CD4-positive, alpha-beta T cell (primary cell): ENCODE results near the gene NXNL2. TPM values are rescaled to one million over a fixed set of nuclear protein-coding genes. Genes with fewer than 3 reads are reported as not detected.

ENCODE experiments used
- ATAC-seq: fragments of 200-7000 bp; cut with Tn5 transposase; one replicate; pipeline ENCODE4 v1.10.0; 2022; ENCODE audit warnings: mild to moderate bottlenecking; ENCODE audit not compliant: poor library complexity
- CTCF ChIA-PET: fragments of 350-600 bp; sonication (Branson Sonifier 250); formaldehyde crosslinking; loops from one replicate; lab custom pipeline; 2021; ENCODE audit warnings: antibody characterized with exemption, inconsistent platforms; lab: Charles Lee
- POLR2A ChIA-PET: fragments of 350-600 bp; sonication (Branson Sonifier 250); formaldehyde crosslinking; loops from one replicate; lab custom pipeline; 2021; ENCODE audit warnings: antibody characterized with exemption, inconsistent platforms; lab: Charles Lee
- DNase-seq, 14 experiments: peaks; one replicate each; pipeline ENCODE4 v3.0.0-alpha.2; 2013 to 2020; ENCODE audit warnings: mixed read lengths in 2 of 14
- H3K27ac ChIP-seq, 2 donors: one replicate each; pipeline versions ENCODE4 v1.5.1 to v1.7.0; 2013; ENCODE audit warnings: low read length in 2 of 2, low read depth in 1 of 2, mild to moderate bottlenecking in 1 of 2
- H3K27me3 ChIP-seq, 2 experiments: 1 replicate in 1 of 2; 2 replicates in 1 of 2; pipeline versions ENCODE4 v1.6.1 to v1.7.0; 2013; ENCODE audit warnings: low read length in 2 of 2, control low read depth in 1 of 2, mild to moderate bottlenecking in 1 of 2, moderate library complexity in 1 of 2; ENCODE audit not compliant: insufficient read depth in 2 of 2, control insufficient read depth in 1 of 2
- H3K36me3 ChIP-seq: one replicate; pipeline ENCODE4 v1.6.1; 2013; ENCODE audit warnings: low read length, control low read depth; ENCODE audit not compliant: insufficient read depth
- H3K4me1 ChIP-seq: one replicate; pipeline ENCODE4 v1.6.1; 2013; ENCODE audit warnings: low read length, control low read depth; ENCODE audit not compliant: insufficient read depth
- H3K4me3 ChIP-seq: one replicate; pipeline ENCODE4 v1.5.1; 2013; ENCODE audit warnings: mild to moderate bottlenecking, low read length, moderate library complexity
- H3K9me3 ChIP-seq, 2 experiments: 1 replicate in 1 of 2; 2 replicates in 1 of 2; pipeline versions ENCODE4 v1.6.1 to v1.7.0; 2013; ENCODE audit warnings: low read length in 2 of 2, mild to moderate bottlenecking in 2 of 2, control low read depth in 1 of 2, moderate library complexity in 1 of 2; ENCODE audit not compliant: control insufficient read depth in 1 of 2, insufficient read depth in 1 of 2
- H3K27ac Mint-ChIP-seq: one replicate; pipeline ENCODE4 v1.8.0; 2020; ENCODE audit warnings: mixed read lengths
- H3K27me3 Mint-ChIP-seq: one replicate; pipeline ENCODE4 v1.8.0; 2021; ENCODE audit warnings: mixed read lengths
- H3K36me3 Mint-ChIP-seq: one replicate; pipeline ENCODE4 v1.8.0; 2021; ENCODE audit warnings: low read depth, mixed read lengths
- H3K4me1 Mint-ChIP-seq: one replicate; pipeline ENCODE4 v1.8.0; 2021; ENCODE audit warnings: low read depth, mixed read lengths
- H3K4me3 Mint-ChIP-seq: one replicate; pipeline ENCODE4 v1.8.0; 2020; ENCODE audit warnings: mild to moderate bottlenecking, mixed read lengths
- H3K9me3 Mint-ChIP-seq: one replicate; pipeline ENCODE4 v1.8.0; 2020; ENCODE audit warnings: mixed read lengths
- intact Hi-C, 2 experiments: fragments of 100-400 bp; cut with DNase I in 1 of 2; cut with micrococcal nuclease in 1 of 2; formaldehyde crosslinking; loops; one replicate each; pipeline versions ENCODE4 v1.15.1 to v1.9.0; 2023 to 2025; cut with DNase I, micrococcal nuclease
- total RNA-seq, 174 experiments: library from RNA in 2 of 174; stranded (reverse) in 2 of 174; gene quantifications; one replicate each; pipeline ENCODE4 v1.2.3 and lab custom pipeline; 2021 to 2026
- TF ChIP-seq, protein P1 (sequence below): fragments of 200-600 bp; IDR thresholded peaks from one replicate; pipeline ENCODE4 v1.8.0; 2022; ENCODE audit warnings: antibody characterized with exemption, mild to moderate bottlenecking

The NXNL2 gene
- total RNA-seq, 2 experiments from 2014 or later = not detected

DNA sequence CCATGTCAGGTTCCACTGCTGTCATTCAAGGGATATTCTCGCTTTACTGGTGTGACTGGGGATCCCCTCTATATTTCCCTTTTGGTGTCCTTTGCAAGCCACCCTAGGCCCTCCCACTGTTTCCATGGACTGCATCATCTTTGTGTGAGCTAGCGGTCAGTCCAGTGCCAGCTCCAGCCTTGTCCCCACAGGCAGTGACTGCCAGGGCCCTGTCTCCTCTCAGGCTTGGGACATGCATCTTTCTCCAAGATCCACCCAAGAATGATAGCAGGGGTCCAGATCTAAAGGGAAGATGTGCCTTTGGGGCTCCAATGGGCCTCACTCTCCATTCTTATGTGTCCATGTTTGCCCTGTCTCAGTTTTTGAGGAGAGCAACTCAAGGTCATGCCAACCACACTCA lies 37.8 kb upstream of the NXNL2 start:
- Mint-ChIP-seq H3K9me3 (no peaks in the 10 kb centered on the region), H3K4me3 (no peak overlapping the region), H3K4me1 (no peaks in the 10 kb centered on the region), H3K27me3 (no peaks in the 10 kb centered on the region), H3K36me3 (no peaks in the 10 kb centered on the region), H3K27ac (no peak overlapping the region)
- ChIA-PET POLR2A (no interaction called here), CTCF (no interaction called here)
- H3K4me3 ChIP-seq = no peak overlapping the region
- H3K27ac ChIP-seq = no peak overlapping the region
- no peaks in the 10 kb centered on the region for H3K9me3 ChIP-seq
- no peaks in the 10 kb centered on the region for H3K36me3 ChIP-seq
- H3K4me1 ChIP-seq = no peaks in the 10 kb centered on the region
- TF ChIP-seq, protein P1, sequence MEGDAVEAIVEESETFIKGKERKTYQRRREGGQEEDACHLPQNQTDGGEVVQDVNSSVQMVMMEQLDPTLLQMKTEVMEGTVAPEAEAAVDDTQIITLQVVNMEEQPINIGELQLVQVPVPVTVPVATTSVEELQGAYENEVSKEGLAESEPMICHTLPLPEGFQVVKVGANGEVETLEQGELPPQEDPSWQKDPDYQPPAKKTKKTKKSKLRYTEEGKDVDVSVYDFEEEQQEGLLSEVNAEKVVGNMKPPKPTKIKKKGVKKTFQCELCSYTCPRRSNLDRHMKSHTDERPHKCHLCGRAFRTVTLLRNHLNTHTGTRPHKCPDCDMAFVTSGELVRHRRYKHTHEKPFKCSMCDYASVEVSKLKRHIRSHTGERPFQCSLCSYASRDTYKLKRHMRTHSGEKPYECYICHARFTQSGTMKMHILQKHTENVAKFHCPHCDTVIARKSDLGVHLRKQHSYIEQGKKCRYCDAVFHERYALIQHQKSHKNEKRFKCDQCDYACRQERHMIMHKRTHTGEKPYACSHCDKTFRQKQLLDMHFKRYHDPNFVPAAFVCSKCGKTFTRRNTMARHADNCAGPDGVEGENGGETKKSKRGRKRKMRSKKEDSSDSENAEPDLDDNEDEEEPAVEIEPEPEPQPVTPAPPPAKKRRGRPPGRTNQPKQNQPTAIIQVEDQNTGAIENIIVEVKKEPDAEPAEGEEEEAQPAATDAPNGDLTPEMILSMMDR = no peak
- H3K27me3 ChIP-seq = no peaks in the 10 kb centered on the region
- intact Hi-C loops = no loop called here
- DNase-seq = no peak
- no peak for ATAC-seq

DNA sequence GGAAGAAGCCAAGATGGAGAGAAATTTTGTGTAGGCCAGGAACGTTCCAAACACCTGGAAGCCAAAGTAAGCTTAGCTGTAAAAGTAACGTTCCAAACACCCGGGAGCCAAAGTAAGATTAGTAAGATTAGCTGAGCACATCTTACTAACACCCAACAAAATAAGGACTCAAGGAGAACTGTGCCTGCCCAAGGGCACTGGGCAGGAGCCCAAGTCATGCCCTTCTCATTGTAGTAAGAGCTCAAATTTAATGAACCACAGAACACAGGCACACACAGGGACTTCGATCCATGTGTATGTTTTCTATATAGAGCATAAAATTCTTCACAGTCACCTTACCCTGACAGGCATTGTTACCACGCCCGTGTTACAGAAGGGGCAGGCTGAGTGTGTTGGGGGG lies 36.1 kb upstream of the NXNL2 start:
- POLR2A ChIA-PET = no interaction called here
- H3K4me1 Mint-ChIP-seq = no peaks in the 10 kb centered on the region
- intact Hi-C loops = no loop called here
- H3K36me3 Mint-ChIP-seq = no peaks in the 10 kb centered on the region
- H3K4me1 ChIP-seq = no peaks in the 10 kb centered on the region
- no peaks in the 10 kb centered on the region for H3K9me3 Mint-ChIP-seq
- H3K27me3 ChIP-seq = no peaks in the 10 kb centered on the region
- H3K27ac Mint-ChIP-seq = no peak overlapping the region
- DNase-seq (no peak), ATAC-seq (no peak)
- no peak overlapping the region for H3K4me3 ChIP-seq
- no peak overlapping the region for H3K27ac ChIP-seq
- no peak overlapping the region for H3K4me3 Mint-ChIP-seq
- no peaks in the 10 kb centered on the region for H3K36me3 ChIP-seq
- no peaks in the 10 kb centered on the region for H3K9me3 ChIP-seq
- TF ChIP-seq, protein P1 = no peak
- H3K27me3 Mint-ChIP-seq = no peaks in the 10 kb centered on the region
- CTCF ChIA-PET = no interaction called here

- intact Hi-C loops = no loop called here
- ChIA-PET POLR2A (no interaction called here), CTCF (no interaction called here)
- H3K4me1 ChIP-seq = no peaks in the 10 kb centered on the region
- H3K9me3 ChIP-seq = no peaks in the 10 kb centered on the region
- TF ChIP-seq, protein P1 = no peak
- DNase-seq = no peak
- H3K27me3 Mint-ChIP-seq = no peaks in the 10 kb centered on the region
- H3K27me3 ChIP-seq = no peaks in the 10 kb centered on the region
- no peak overlapping the region for H3K27ac Mint-ChIP-seq
- no peaks in the 10 kb centered on the region for H3K4me1 Mint-ChIP-seq
- H3K9me3 Mint-ChIP-seq = no peaks in the 10 kb centered on the region
- no peak overlapping the region for H3K4me3 ChIP-seq
- H3K36me3 ChIP-seq = no peaks in the 10 kb centered on the region
- no peak overlapping the region for H3K27ac ChIP-seq
- H3K4me3 Mint-ChIP-seq = no peak overlapping the region
- no peaks in the 10 kb centered on the region for H3K36me3 Mint-ChIP-seq
- no peak for ATAC-seq
These were observed 33.9 kb upstream of the NXNL2 start for GRCh38 chr9:88501086-88501485.
